Activated CD4-positive, alpha-beta memory T cell treated with anti-CD3 and anti-CD28 coated beads for 36 hours (primary cell): Measurements from ENCODE around the gene VRTN. TPM values are rescaled to one million over a fixed set of nuclear protein-coding genes. Genes with fewer than 3 reads are reported as not detected.

ENCODE experiments used
- CTCF ChIA-PET: fragments of 350-600 bp; sonication (Branson Sonifier 250); formaldehyde crosslinking; loops from one replicate; lab custom pipeline; 2021; ENCODE audit warnings: antibody characterized with exemption, inconsistent platforms; lab: Charles Lee
- POLR2A ChIA-PET: fragments of 350-600 bp; sonication (Branson Sonifier 250); formaldehyde crosslinking; loops from one replicate; lab custom pipeline; 2021; ENCODE audit warnings: antibody characterized with exemption; lab: Charles Lee
- DNase-seq: peaks from one replicate; pipeline ENCODE4 v3.0.0-alpha.2; 2020
- H3K27ac Mint-ChIP-seq: one replicate; pipeline ENCODE4 v1.8.0; 2021; ENCODE audit warnings: mixed read lengths
- H3K27me3 Mint-ChIP-seq: one replicate; pipeline ENCODE4 v1.8.0; 2021; ENCODE audit warnings: mixed read lengths
- H3K36me3 Mint-ChIP-seq: one replicate; pipeline ENCODE4 v1.8.0; 2021; ENCODE audit warnings: mixed read lengths
- H3K4me1 Mint-ChIP-seq: one replicate; pipeline ENCODE4 v1.8.0; 2021; ENCODE audit warnings: low read depth, mixed read lengths
- H3K4me3 Mint-ChIP-seq: one replicate; pipeline ENCODE4 v1.8.0; 2021; ENCODE audit warnings: mild to moderate bottlenecking, mixed read lengths
- H3K9me3 Mint-ChIP-seq: one replicate; pipeline ENCODE4 v1.8.0; 2021; ENCODE audit warnings: mixed read lengths
- intact Hi-C: fragments of 100-400 bp; cut with micrococcal nuclease; formaldehyde crosslinking; loops from one replicate; pipeline ENCODE4 v1.15.1; 2023
- total RNA-seq, 2 experiments: library from RNA; stranded (reverse); gene quantifications; one replicate each; pipeline ENCODE4 v1.2.3, GENCODE V29; 2021

VRTN gene
- total RNA-seq, 2 experiments from 2014 or later = not detected

GRCh38 chr14:74402401-74403251 lies 54.4 kb downstream of the VRTN start:
- no peak for DNase-seq
- POLR2A ChIA-PET = no interaction called here
- CTCF ChIA-PET = interaction anchor here (0.5 kb wide), 1 partner anchor 116 kb away, joined by 3 read pairs; no protein-coding TSS in a partner anchor
- Mint-ChIP-seq H3K27ac (no peak overlapping the region), H3K9me3 (no peaks in the 10 kb centered on the region), H3K4me1 (peaks cover 16% of the 10 kb centered on the region), H3K4me3 (no peak overlapping the region), H3K27me3 (no peaks in the 10 kb centered on the region), H3K36me3 (no peaks in the 10 kb centered on the region)
- intact Hi-C loops = no loop called here

GRCh38 chr14:74403619-74404417 lies 55.5 kb downstream of the VRTN start:
- ChIA-PET CTCF (no interaction called here), POLR2A (no interaction called here)
- Mint-ChIP-seq H3K9me3 (no peaks in the 10 kb centered on the region), H3K4me3 (no peak overlapping the region), H3K4me1 (peaks cover 16% of the 10 kb centered on the region), H3K27ac (no peak overlapping the region), H3K36me3 (no peaks in the 10 kb centered on the region), H3K27me3 (no peaks in the 10 kb centered on the region)
- intact Hi-C loops = no loop called here
- no peak for DNase-seq

GRCh38 chr14:74404435-74404834 lies 56.2 kb downstream of the VRTN start:
- ChIA-PET CTCF (no interaction called here), POLR2A (no interaction called here)
- no peak for DNase-seq
- no peaks in the 10 kb centered on the region for H3K9me3 Mint-ChIP-seq
- intact Hi-C loops = no loop called here
- H3K27me3 Mint-ChIP-seq = no peaks in the 10 kb centered on the region
- no peak overlapping the region for H3K27ac Mint-ChIP-seq
- H3K36me3 Mint-ChIP-seq = no peaks in the 10 kb centered on the region
- no peak overlapping the region for H3K4me3 Mint-ChIP-seq
- H3K4me1 Mint-ChIP-seq = peaks cover 16% of the 10 kb centered on the region

GRCh38 chr14:74405663-74406062 lies 57.4 kb downstream of the VRTN start:
- no peak overlapping the region for H3K27ac Mint-ChIP-seq
- H3K27me3 Mint-ChIP-seq = no peaks in the 10 kb centered on the region
- DNase-seq = no peak
- no peaks in the 10 kb centered on the region for H3K9me3 Mint-ChIP-seq
- H3K4me3 Mint-ChIP-seq = no peak overlapping the region
- CTCF ChIA-PET = no interaction called here
- H3K36me3 Mint-ChIP-seq = no peaks in the 10 kb centered on the region
- intact Hi-C loops = no loop called here
- peaks cover 16% of the 10 kb centered on the region for H3K4me1 Mint-ChIP-seq
- POLR2A ChIA-PET = no interaction called here

- Mint-ChIP-seq H3K36me3 (no peaks in the 10 kb centered on the region), H3K4me3 (no peak overlapping the region), H3K27ac (no peak overlapping the region), H3K27me3 (no peaks in the 10 kb centered on the region), H3K4me1 (peaks cover 4% of the 10 kb centered on the region), H3K9me3 (no peaks in the 10 kb centered on the region)
- no peak for DNase-seq
- ChIA-PET POLR2A (no interaction called here), CTCF (no interaction called here)
- intact Hi-C loops = no loop called here
Measured at GRCh38 chr14:74407021-74407800, 58.9 kb downstream of the VRTN start.

GRCh38 chr14:74407801-74408154 lies 59.5 kb downstream of the VRTN start:
- no peak for DNase-seq
- no peaks in the 10 kb centered on the region for H3K27me3 Mint-ChIP-seq
- intact Hi-C loops = no loop called here
- H3K9me3 Mint-ChIP-seq = no peaks in the 10 kb centered on the region
- ChIA-PET CTCF (no interaction called here), POLR2A (no interaction called here)
- no peak overlapping the region for H3K4me3 Mint-ChIP-seq
- H3K36me3 Mint-ChIP-seq = no peaks in the 10 kb centered on the region
- peaks cover 1% of the 10 kb centered on the region for H3K4me1 Mint-ChIP-seq
- no peak overlapping the region for H3K27ac Mint-ChIP-seq

- H3K36me3 Mint-ChIP-seq = no peaks in the 10 kb centered on the region
- CTCF ChIA-PET = no interaction called here
- no peaks in the 10 kb centered on the region for H3K9me3 Mint-ChIP-seq
- intact Hi-C loops = no loop called here
- H3K4me1 Mint-ChIP-seq = no peaks in the 10 kb centered on the region
- H3K4me3 Mint-ChIP-seq = no peak overlapping the region
- H3K27me3 Mint-ChIP-seq = peaks cover 2% of the 10 kb centered on the region
- DNase-seq = no peak
- POLR2A ChIA-PET = no interaction called here
- H3K27ac Mint-ChIP-seq = no peak overlapping the region
Measured at GRCh38 chr14:74408870-74409269, 60.6 kb downstream of the VRTN start.

- intact Hi-C loops = no loop called here
- Mint-ChIP-seq H3K36me3 (no peaks in the 10 kb centered on the region), H3K27me3 (peaks cover 4% of the 10 kb centered on the region), H3K4me3 (no peak overlapping the region), H3K4me1 (no peaks in the 10 kb centered on the region), H3K27ac (no peak overlapping the region), H3K9me3 (no peaks in the 10 kb centered on the region)
- CTCF ChIA-PET = no interaction called here
- no peak for DNase-seq
- POLR2A ChIA-PET = no interaction called here
Measured at GRCh38 chr14:74409441-74409840, 61.2 kb downstream of the VRTN start.

Other genes with a start within 250 kb of the VRTN start
- not detected for gene VSX2, start 109.0 kb upstream of the VRTN start, total RNA-seq
- 10 to 100 TPM; 42.7 to 47.7 TPM for gene ABCD4, start 45.5 kb upstream of the VRTN start, total RNA-seq
- gene SYNDIG1L, start 77.7 kb downstream of the VRTN start, total RNA-seq = not detected
- 10 to 100 TPM; 44.6 to 46.3 TPM for gene NPC2, start 144.8 kb downstream of the VRTN start, total RNA-seq
- 10 to 100 TPM; 33.6 to 35.2 TPM for gene ISCA2, start 145.3 kb downstream of the VRTN start, total RNA-seq